GM19467 (cell line): ENCODE data around the gene GJA1.
"Not testable (repeated sequence)": the region's sequence is repeated elsewhere in the genome, so short reads cannot be mapped to it uniquely, and the experiment has no call there.

Experiments
- ATAC-seq: cut with Tn5 transposase; IDR thresholded peaks from one replicate; pipeline ENCODE4 v1.9.1; 2021; ENCODE audit warnings: mild to moderate bottlenecking, moderate library complexity; ENCODE audit not compliant: unreplicated experiment

Gene GJA1

DNA sequence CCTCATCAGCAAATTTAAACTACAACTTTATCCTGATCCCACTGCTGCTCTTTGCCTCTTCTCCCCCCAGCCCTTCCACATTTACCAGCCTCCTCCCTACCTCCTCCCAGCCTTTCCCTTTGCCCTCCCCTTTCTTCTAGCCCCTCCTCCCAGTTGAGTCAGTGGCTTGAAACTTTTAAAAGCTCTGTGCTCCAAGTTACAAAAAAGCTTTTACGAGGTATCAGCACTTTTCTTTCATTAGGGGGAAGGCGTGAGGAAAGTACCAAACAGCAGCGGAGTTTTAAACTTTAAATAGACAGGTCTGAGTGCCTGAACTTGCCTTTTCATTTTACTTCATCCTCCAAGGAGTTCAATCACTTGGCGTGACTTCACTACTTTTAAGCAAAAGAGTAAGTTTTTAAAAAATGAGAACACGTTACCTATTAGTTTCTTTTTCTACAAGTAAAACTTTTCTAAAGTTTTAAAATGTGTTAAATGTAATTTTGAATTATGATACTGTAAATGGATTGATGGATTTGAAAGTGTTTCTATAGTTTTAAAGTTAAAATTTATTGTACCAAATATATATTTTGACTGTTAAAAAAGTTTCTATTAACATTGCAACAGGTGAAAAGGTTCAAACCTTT, at the start of gene GJA1:
TSS of gene GJA1 (plus strand) at position 203 of the 626 bp plus-strand sequence. CDS start 11,202 bp downstream, outside the sequence.
- no peak for ATAC-seq

- ATAC-seq, result not testable (repeated sequence)
Measured at GRCh38 chr6:121386551-121386950, 48.9 kb upstream of the GJA1 start.

GRCh38 chr6:121389419-121389818, 46.0 kb upstream of the GJA1 start:
- no peak for ATAC-seq

DNA sequence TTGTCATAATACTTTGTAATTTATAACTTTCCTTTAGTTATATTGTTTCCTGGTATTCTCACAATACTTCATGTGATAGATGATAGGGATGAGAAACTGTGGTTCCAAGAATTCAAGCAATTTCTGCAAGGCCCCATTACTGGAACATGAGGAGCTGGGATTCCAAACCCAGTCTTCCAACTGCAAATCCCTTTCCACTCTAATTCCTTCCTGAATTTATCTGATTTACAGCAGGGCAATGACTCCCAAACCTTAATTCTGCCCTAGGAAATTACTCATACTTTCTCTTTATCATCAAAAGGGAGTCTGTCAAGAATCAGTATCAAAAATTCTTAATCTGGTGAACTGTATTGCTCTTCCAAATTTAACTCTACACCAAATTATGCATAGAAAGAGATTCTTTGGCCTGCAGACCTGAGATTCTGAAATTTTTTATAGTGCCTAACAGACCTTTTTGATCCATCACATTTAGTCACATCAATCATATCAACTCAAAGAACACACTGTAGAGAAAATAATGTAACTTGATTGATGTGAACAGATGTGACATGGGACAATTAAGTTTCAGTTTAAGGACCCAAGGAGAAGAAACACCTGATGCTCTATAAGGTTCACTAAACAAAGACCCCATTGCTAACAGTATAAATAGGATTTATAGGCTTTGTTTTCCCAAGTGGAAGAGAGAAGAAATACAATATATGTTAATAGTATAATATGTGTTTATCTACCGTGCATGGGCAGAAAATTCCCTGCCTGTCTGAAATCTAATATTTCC, 41.5 kb upstream of the GJA1 start:
- ATAC-seq, result no peak

DNA sequence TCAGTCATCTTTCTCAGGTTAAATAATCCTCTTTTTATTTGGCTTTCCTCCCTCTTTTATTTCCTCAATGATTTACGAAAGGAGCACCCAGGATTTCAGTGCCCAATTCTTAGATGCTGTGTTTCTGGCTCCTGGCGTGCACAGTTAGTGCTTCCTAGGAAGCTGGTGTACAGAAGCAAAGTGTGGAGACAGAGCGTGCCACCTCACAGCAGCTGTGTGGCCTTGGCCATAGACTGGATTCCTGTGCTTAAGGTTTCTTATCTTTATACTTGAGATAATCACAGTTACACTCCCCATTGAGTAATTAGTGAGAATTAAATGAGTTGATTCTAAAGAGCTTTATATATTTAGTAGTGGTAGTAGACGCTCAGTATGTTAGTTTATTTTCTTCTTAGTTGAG, 39.7 kb upstream of the GJA1 start:
- no peak for ATAC-seq

DNA sequence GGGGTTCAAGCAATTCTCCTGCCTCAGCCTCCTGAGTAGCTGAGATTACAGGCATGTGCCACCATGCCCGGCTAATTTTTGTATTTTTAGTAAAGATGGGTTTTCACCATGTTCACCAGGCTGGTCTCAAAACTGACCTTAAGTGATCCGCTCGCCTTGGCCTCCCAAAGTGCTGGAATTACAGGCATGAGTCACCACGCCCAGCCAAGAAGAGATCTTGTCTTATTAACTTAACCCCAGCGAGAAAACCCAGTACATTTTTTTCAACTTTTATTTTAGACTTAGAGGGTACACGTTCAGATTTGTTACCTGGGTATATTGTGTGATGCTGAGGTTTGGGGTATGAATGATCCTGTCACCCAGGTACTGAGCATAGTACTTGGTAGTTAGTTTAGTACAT, 38.3 kb upstream of the GJA1 start:
- ATAC-seq, result not testable (repeated sequence)

DNA sequence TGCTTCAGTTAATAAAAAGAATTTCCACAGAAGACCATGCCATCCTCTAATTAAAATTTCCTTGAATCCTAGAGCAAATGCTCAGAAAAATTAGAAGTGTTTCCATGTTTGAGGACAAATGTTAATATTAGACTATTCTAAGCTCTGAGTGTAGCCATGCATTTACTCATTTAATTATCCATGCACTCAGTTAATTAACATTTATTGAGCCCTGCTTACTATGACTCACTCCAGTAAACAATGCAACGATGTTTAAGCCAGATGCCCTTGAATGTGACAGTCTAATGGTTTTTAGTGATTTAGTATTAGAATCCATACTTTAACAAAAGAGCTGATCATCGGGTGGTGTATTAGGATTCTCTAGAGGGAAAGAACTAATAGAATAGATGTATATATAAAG, 37.3 kb upstream of the GJA1 start:
- no peak for ATAC-seq

DNA sequence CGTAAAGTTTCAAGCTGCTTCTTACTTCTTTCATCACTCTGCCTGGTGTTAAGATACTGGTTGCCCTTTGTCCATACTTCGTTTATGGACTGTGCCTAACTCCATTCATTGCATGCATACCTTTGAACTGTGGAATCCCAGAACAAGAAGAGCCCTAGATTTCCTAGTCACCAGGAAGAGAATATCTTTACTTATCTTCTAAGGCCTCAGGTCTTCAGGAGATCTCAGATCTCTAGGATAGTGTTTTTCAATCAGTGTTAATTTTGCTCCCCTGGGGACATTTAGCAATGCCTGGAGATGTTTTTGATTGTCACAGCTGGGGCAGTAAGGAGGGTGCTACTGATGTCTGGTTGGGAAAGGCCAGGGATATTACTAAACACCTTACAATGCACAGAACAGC, 35.5 kb upstream of the GJA1 start:
- no peak for ATAC-seq

GRCh38 chr6:121403964-121404363, 31.5 kb upstream of the GJA1 start:
- ATAC-seq, result no peak

DNA sequence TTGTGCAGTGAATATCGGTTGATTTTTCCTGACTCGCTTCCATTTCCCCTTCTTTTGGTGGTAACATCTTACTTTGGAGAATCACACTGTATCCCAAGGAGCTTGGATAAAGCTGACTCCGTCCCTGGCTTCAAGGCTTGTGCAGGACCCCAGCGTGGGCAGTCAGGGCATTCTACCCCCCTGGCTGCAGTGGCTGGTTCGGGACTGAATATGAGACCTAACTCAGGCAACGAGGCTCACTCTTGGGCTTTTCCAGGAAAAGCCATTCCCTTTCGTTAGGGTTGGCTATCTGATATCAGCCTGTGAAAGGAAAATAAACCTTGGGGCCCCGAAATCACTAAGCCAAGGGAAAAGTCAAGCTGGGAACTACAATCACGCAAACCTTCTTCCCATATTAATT, 30.1 kb upstream of the GJA1 start:
- ATAC-seq, result no peak

DNA sequence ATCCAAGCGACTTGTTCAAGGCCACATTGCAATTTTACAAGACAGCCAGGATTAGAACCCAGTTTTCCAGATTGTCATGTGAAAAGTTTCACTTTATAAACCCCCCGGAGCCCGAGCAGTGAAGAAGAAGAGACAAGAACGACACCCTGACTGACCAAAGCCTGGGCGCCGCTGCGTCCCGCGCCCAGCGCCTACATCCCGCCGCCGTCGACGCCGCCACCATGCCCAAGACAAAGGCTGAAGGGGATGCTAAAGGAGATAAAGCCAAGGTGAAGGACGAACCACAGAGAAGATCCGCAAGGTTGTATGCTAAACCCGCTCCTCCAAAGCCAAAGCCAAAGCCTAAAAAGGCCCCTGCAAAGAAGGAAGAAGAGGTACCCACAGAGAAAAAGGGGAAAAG, 27.1 kb upstream of the GJA1 start:
- ATAC-seq, result no peak

GRCh38 chr6:121413879-121414278, 21.6 kb upstream of the GJA1 start:
- no peak for ATAC-seq

DNA sequence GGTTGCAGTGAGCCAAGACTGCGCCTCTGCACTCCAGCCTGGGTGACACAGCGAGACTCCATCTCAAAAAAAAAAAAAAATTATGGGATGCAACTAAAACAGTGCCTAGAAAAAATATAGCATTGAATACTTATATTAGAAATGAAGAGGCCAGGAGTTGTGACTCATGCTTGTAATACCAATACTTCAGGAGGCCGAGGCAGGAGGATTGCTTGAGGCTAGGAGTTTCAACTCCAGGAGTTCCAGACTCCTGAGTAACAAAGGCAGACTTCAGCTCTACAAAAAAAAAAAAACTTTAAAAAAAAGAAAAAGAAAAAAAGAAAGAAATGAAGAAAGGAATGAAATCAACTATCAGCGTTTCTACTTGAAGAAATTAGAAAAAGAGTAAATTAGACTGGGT, 17.1 kb upstream of the GJA1 start:
- ATAC-seq, result no peak

GRCh38 chr6:121426686-121427085, 8.8 kb upstream of the GJA1 start:
- ATAC-seq, result no peak

DNA sequence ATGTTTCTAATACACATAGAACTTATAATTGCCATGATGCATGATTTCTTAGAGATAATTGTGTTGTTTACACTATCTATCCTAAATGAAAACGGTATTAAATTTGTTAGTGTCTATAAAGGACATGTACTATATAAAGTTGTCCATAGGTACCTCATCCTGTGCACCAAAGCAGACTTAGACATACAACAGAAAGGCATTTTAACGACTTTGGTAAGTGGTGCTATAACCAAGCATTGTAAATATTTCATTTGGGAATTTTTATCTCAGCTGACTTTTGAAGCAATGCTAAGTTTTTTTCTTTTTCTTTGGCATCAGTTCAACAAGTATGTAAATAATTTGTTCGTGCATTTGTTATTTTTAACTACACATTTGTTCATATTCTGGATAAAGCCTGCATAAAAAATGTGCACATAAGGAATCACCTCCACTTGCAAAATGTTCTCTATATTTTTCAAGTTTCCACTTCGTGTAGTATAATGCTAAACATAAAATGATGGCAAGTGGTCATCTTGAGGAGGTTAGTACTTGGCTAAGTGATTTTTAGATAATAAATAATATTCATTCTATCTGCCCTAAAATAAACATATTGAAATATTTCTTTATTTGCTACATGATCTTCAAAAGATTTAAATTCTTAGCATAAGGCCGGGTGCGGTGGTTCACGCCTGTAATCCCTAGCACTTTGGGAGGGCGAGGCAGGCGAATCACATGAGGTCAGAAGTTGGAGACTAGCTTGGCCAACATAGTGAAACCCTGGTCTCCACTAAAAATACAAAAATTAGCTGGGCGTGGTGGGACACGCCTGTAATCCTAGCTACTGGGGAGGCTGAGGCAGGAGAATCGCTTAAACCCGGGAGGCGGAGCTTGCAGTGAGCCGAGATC, 6.3 kb upstream of the GJA1 start:
- no peak for ATAC-seq

DNA sequence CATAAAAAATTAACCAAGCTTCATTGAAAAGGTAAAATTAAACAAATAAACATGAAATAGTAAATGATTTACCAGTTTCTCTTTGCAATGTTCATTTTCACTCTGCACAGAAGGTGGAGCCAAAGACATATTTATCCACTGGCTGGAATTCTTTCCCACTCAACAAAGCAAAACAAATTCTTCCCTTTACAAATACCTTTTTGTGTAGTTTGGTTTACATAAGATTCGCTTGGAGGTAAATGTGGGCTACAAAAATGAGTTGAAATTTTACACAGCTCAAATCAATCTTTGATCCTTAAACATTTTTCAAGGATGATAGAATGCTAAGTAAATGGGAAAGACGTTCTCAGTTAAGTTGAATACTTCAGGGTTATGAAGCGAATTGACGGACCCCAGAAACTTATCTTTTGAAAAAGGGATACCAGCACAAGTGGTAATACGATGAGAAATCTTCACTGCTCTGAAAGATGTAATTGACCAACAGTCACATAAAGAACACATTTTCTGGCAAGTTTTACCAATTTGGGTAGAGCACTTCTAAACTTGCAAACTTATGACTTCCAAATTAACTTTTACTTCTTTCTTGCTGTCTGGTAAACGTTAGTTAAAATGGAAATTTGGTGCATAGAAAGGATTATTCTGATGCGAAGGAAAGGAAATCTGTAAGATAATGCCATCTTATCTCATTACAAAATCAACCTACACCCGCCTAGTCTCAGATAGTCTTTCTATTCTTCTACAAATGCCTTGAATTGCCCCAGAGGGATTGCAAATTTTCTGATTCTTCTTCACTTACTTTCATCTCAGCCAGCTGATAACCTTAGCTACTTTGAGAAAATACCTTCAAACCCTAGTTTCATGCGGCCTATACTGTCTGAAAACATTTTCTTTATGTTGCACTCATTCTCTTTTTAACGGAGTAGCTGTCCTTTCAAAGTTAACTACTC, 4.7 kb upstream of the GJA1 start:
- ATAC-seq, result no peak

- not testable (repeated sequence) for ATAC-seq
Measured at GRCh38 chr6:121431776-121432175, 3.7 kb upstream of the GJA1 start.

DNA sequence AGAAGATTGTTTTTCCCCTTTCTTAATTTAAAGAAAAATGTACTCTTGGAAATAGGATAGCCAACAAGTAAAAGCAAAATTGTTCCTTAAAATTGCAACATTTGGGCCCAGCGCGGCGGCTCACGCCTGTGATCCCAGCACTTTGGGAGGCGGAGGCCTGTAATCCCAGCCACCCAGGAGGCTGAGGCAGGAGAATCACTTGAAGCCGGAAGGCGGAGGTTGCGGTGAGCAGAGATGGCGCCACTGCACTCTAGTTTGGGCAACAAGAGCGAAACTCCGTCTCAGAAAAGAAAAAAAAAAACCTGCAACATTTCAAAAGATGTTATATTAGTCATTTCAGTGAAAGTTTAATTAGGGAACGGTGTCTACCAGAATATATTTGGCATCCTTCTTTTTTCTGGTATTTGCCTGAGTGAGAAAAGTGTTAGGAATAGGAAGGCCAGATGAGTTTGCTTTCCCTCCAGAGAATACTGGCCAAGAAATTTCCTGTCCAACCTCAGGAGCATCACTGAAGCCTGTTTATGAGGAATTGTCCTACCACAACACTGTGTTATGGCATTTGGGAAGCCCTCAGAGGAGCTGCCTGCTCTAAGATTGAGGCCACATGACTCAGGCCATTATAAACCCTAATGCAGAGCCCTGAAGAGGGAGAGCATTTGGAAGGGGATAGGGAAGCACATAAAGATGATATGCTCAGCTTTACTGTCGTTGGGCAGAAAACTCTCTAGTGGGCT, 1.2 kb upstream of the GJA1 start:
- no peak for ATAC-seq

- no peak for ATAC-seq
Measured at GRCh38 chr6:121436274-121436857, 920 bp downstream of the GJA1 start.
